IPS DF 4.7 (cell line): Measurements from ENCODE around the gene INKA2.
"Not testable (repeated sequence)": the region's sequence is repeated elsewhere in the genome, so short reads cannot be mapped to it uniquely, and the experiment has no call there.

ENCODE experiments used
- DNase-seq: peaks from one replicate; pipeline ENCODE4 v3.0.0-alpha.2; 2013; ENCODE audit warnings: low spot score; ENCODE audit errors: extremely low read depth

The INKA2 gene

GRCh38 chr1:111750856-111751255 lies 11.7 kb upstream of the INKA2 start:
- DNase-seq: no peak

- DNase-seq: no peak
These were observed 10.4 kb upstream of the INKA2 start for GRCh38 chr1:111749628-111750027.

GRCh38 chr1:111747947-111748346 lies 8.8 kb upstream of the INKA2 start:
- no peak for DNase-seq

GRCh38 chr1:111747282-111747734 lies 8.1 kb upstream of the INKA2 start:
- DNase-seq: no peak

- no peak for DNase-seq
These were observed 7.4 kb upstream of the INKA2 start for GRCh38 chr1:111746614-111746999.

GRCh38 chr1:111745675-111746613 lies 6.7 kb upstream of the INKA2 start:
- no peak for DNase-seq

GRCh38 chr1:111743679-111744101 lies 4.5 kb upstream of the INKA2 start:
- DNase-seq: no peak

- DNase-seq: no peak
These were observed 3.8 kb upstream of the INKA2 start for GRCh38 chr1:111742938-111743549.

GRCh38 chr1:111742292-111742691 lies 3.1 kb upstream of the INKA2 start:
- DNase-seq: not testable (repeated sequence)

- no peak for DNase-seq
These were observed 950 bp upstream of the INKA2 start for GRCh38 chr1:111739925-111740765.

- DNase-seq: no peak
These were observed 580 bp downstream of the INKA2 start for GRCh38 chr1:111738436-111739193.

GRCh38 chr1:111738133-111738435 lies 1.1 kb downstream of the INKA2 start:
- DNase-seq: no peak

- no peak for DNase-seq
These were observed 1.7 kb downstream of the INKA2 start for GRCh38 chr1:111737216-111738132.

- DNase-seq: no peak
These were observed 2.5 kb downstream of the INKA2 start for GRCh38 chr1:111736548-111737215.

GRCh38 chr1:111735858-111736544 lies 3.2 kb downstream of the INKA2 start:
- no peak for DNase-seq

- DNase-seq: no peak
These were observed 3.9 kb downstream of the INKA2 start for GRCh38 chr1:111735321-111735720.

- DNase-seq: no peak
These were observed 4.3 kb downstream of the INKA2 start for GRCh38 chr1:111734856-111735255.

- no peak for DNase-seq
These were observed 4.8 kb downstream of the INKA2 start for GRCh38 chr1:111734426-111734825.

GRCh38 chr1:111733992-111734341 lies 5.2 kb downstream of the INKA2 start:
- no peak for DNase-seq
